Activated T-cell treated with anti-CD3 and anti-CD28 coated beads for 48 hours (primary cell): ENCODE measurements around the gene BBS12.

Experiments
- DNase-seq: peaks from one replicate; pipeline ENCODE4 v3.0.0-alpha.2; 2020; ENCODE audit warnings: low read depth

The BBS12 gene

DNA sequence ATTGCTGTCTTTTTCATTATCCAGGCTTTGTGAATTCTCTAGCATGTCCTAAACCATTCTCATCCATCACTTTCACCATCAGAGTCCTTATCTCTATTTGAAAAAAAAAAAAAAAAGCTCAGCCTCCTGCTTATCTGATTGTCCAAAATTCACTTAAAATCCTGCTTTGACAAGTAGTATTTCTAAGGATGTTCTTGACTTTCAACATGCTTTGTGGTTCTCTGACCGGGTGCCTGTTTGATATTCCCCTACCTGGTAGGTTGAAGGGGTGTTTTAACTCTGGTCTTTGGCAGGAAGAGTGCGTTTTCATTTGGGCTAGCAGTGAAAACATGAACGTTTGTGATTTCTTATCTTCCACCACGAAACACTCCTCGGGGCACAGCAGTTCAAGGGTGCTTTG, 17.3 kb upstream of the BBS12 start:
- DNase-seq = no peak

DNA sequence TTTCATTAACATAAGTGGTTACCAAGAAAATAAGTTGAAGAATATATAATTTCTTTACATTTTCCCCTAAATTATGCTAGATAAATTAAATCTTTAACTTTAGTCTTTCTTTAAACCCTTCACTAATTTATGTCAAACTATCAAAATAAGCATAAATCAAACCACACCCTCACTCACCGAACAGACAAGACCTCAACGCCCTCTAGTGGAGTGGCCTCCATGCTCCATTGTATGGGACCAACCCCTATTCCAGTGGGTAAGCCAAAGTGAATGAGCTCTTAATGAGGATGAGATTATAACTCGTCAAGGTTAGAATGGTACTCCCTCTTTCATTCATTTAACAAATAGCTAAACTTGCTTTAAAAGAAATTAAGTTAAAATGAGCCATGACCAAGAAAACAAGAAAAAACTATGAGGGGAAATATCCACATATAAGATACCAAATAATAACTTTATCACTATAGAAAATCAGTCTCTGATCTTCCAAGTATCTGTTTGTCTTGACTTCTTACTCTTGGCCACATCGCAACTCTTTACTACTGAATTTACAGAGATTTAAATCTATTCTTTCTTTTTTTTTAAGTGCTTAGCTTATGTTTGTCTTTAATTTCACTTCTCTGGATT, 15.6 kb upstream of the BBS12 start:
- DNase-seq = peak; percentile 63

DNA sequence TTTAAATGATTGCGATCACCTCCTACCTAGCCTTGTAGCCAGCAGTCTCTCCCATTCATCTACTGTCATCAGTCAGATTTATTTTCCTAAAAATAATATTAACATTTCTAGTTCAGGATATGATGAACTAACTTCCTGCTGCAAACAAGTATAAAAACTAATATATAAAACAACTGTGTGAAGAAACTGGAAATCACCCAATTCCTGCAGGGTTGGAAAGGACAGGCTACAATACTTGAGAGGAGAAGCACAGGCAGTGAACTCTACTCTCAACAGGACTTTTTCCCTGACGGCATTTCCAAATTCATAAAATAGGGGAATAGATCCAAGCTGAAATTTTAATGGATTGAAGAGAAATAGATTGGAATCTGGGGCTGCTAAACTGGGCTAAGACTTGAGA, 14.2 kb upstream of the BBS12 start:
- DNase-seq = no peak

DNA sequence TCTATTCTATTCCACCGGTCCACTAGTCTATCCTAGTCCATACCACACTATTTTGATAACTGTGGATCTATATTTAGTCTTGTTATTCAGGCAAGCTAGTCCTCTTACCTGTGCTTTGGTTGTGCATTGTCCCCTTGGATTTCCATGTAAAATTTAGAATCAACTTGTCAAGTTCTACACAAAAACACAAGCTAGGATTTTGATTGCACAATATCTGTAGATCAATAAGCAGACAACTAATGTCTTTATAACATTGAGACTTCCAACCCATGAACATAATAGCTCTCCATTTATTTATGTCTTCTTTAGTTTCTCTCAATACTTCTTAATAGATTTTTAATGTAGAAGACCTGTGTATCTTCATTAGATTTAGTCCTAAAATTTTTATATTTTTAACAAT, 10.2 kb upstream of the BBS12 start:
- DNase-seq = no peak

DNA sequence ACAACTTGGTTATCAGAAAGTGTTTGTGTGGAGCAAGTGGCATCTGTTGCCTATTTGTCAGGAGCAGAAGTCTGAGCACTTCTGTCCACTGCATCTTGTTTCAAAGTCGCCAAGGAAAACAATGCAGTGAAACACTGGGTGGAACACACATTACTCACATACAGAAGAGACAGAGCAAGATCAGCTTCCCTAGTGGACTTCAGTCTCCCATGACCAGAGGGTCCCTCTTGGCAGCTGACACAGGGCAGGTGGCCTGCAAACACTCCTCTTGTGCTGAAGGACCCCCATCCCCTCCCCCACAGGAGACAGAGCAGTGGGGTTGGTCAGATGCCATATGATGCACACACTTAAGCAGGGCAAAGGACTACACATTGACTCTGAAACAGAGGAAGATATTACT, 3.6 kb upstream of the BBS12 start:
- no peak for DNase-seq

DNA sequence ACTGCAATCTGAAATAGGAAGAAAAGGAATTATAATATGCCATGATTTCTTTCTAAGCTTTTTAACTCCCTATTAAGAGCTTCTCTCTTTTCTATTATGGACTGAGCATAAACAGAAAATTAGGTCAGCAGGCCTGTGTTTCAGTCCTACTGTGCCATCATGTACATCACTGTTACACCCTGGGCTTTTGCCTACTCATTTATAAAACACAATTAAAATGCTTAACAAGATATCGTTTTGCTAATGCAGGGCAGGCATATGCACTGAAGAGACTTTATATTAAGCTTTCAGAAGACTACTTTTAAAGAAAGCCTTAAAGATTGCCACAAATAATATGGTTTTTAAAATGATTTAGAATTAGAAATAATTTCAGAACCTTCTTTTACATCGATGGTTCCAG, 828 bp upstream of the BBS12 start:
- DNase-seq = no peak

DNA sequence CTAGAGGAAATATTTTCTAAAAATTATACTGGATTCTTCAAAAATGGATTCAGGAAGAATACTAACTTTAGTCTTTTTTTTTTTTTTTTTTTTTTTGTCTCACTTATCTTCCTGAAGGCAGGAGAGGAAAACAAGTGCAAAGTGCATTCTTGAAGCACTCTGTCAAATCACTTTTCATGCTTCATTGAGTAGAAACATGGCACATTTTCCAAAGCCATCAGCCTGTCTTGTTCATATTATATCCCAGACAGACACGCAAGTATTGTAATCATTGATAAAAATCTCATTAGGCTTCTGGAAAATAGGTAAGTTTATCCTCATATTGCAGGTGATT, 1.2 kb downstream of the BBS12 start:
- no peak for DNase-seq

DNA sequence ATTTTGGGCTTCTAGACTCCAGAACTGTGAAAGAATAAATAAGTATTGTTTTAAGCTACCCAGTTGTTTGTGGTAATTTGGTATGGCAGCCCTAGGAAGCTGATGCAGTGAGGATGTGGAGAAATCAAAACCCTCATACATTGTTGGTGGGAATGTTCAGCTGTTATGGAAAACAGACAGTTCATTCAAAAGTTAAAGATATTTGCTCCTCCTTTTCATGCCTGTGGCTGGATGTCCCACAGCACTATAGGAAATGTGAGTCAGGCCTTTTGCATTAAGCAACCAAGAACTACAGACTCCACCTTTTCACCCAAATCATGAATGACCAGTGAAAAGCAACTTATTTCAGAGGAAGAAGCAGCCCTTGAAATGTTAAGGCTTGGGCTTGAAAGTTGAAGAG, 6.7 kb downstream of the BBS12 start:
- DNase-seq = no peak

DNA sequence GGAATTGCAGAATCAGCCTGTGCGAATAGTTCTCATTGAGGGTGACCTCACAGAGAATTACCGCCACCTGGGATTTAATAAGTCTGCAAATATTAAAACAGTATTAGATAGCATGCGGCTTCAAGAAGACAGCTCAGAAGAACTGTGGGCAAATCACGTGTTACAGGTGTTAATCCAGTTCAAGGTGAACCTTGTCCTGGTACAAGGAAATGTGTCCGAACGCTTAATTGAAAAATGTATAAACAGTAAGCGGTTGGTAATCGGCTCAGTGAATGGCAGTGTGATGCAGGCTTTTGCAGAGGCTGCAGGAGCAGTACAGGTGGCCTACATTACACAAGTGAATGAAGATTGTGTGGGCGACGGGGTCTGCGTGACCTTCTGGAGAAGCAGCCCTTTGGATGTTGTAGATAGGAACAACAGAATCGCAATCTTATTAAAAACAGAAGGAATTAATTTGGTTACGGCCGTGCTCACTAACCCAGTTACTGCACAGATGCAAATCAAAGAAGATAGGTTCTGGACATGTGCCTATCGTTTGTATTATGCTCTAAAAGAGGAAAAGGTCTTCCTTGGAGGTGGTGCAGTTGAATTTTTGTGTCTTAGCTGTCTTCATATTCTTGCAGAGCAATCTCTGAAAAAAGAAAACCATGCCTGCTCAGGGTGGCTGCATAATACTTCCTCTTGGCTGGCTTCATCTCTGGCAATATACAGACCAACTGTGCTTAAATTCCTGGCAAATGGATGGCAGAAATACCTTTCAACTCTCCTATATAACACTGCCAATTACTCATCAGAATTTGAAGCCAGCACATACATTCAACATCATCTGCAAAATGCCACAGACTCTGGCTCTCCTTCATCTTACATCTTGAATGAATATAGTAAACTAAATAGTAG, 10.7 kb downstream of the BBS12 start:
- DNase-seq = no peak

DNA sequence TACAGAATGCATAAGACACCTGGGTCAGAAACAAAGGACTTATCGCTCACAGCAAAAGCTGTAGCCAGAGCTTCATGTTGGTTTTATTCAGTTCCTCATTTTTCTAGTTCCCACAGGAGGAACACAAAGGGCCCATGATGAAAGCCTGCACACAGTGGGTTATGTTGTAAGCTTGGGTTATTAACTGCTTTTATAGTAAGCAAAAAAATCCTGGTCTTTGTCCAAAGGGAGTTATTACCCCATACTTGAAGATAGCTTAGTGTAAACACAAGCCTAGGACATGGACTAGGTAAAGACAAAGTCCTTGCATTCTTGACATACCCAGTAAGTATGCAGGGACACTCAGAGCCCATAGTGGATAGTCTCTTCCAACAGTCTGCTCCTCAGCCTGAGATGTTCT, 11.7 kb downstream of the BBS12 start:
- no peak for DNase-seq

DNA sequence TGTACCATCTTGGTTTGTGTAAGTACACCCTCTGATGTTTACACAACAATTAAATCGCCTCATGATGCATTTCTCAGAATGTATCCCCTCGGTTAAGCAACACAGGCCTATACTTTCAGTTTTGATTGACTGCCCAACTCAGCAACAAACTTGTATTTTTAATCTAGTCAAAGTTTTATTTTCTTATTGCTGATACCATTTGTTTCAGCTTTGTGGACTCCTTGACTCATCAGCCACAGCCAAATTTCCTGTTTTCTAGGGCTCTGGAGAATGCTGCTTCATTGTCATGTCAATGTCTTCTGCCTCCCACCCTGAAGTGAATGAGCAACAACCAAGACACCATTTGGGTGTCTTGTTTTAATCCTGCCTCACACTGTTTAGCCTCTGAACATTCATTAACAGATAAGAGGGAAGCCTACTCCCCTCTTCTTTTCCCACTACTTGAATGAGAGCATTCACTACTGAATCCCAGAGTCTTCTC, 14.0 kb downstream of the BBS12 start:
- no peak for DNase-seq

DNA sequence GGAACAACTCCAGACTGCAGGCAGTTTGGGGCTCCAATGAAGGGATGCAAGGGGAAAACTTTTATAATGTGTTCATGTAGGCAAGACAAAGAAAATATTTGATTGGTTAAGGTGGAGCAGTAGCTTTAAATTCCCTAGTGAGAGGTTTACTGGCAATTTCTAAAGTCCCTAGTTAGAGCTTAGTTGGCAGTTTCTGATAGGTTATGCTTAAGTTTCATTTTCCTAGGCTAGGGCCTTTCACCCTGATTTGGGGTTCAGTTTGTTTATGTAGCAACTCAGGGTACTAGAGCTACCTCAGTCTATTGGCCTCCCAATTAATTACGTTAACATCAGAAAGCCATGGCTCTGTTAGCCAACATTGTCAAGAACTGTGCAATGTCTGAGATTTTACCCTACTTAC, 14.6 kb downstream of the BBS12 start:
- DNase-seq = no peak

DNA sequence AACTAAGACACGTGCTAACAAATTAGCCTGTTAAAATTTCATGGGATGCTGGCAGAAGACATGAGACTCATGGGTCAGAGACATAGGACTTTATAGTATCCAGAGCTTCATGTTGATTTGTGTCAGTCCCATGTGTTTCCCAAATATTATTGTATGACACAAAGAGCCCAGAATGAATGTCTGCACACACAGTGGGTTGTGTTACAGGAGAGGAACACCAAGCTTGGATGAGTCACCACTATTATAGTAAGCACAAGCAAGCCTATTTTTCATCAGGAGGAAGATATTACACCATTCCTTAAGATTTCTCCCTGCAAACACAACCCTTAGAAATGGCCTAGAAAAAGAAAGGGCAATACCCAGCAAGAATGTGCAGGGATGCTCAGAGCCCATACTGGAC, 15.4 kb downstream of the BBS12 start:
- no peak for DNase-seq

DNA sequence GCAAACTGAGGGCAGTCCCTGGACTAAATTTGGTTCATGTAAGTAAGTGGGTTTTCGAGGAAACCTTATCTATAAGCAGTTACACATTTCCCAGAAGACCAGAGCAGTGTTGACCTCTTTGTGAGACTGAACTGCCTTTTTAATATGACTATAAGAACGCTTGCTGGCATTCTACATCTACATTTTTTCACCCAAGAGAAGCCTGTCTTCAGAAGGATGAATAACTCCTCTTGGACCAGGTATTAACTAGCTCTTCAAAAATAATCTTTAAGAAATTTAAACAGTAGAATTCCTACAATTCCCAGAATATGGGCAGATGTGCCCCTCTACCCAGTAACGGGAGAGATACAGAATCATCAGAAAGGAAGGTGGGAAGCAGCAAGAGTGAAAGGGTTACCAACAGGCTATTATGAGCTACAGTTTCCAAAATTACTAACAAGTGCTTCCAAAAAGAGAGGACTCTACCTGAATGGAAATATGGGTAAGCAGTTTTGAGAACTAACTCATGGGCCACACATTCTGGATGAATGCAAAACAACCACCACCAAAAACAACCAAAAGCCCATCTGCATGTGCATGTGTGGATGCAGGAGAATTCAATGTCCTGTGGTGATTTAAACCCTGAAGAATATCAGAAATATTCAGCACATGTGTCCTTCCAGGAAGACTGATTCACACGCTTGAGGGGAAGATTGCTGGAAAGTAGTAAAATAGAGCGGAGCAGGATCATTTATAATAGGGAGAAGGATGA, 17.4 kb downstream of the BBS12 start:
- DNase-seq = no peak

DNA sequence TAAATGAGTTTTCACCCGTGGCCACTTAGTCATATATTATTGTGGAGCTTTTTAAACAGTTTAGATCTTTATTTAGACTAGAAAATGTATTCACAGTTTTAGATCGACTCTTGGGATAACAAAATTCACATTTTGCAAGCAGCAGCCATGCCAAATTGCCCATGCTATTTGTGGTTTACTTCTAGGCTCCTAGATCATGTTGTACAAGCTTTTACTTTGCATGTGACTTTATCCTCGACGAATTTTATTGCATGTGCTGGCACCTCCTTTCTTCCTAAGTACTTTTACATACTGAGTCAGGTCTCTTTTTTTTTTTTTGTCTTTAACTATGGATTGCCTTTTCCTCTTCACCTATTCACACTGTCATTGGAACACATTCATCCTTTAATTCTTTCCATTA, 23.2 kb downstream of the BBS12 start:
- no peak for DNase-seq

DNA sequence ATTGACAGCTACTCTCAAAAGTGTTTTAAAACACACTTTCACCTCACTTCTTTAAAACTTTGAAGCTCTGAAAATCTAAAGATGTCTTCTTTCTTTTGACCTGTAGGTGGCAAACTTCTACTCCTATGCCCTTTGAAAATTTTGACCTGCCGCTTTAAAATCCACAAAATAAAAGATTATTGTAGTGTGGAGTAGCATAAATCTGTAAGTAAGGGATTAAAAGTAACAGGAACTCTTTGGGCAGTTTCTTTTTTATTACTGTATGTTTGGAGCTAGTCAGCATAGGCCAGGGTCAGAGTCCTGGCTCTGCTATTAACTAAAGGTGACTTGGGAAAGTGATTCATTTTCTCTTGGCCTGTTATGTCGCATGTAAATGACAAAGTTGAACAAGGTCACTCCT, 25.5 kb downstream of the BBS12 start:
- DNase-seq = no peak

DNA sequence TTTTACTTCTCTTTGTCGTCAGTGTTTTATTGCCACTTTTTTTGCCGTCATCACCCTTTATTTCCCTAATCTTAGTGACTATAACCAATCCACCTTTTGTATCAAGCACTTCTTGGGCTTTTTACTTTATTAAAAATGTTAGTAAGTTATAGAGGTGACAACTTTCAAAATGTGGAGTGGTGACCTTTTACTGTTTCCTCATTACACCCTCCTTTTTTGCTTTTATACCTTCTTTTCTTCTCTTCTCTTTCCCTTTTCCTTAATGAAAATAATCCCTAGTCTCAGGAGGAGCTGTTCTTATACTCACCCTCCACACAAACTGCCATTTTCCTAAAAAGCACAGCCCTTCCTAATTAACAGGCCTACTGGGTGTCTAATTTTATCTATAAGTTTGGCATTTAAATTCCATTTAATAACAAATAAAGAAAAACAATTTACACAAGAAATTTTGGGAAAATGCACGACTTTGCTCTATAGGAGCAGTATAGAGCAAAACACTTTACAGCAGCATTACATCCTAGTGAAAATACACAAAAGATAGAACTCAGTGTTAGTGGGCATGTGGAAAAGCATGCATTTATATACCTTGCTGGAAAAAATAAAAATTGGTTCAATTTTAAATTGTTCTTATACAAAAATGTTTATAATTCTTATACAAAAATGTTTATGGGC, 27.3 kb downstream of the BBS12 start:
- no peak for DNase-seq

DNA sequence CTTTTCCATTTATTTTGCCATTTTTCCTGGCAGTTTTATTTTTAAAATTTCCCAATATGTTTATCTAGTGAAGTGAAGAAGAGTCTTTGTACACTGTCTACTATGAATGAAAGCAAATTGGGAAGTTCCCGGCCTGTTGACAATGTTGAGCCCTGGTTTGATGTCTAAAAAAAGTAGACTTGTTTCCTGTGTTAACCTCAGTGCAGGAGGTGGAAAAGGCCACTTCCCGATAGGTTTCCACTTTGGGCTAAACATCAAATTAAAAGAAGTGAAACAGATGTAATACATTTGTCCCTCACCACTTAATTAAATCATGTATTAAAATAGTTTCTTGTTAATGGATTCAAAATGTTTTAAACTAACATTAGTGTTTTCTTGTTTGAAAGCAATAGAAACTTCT, 30.0 kb downstream of the BBS12 start:
- DNase-seq = no peak

DNA sequence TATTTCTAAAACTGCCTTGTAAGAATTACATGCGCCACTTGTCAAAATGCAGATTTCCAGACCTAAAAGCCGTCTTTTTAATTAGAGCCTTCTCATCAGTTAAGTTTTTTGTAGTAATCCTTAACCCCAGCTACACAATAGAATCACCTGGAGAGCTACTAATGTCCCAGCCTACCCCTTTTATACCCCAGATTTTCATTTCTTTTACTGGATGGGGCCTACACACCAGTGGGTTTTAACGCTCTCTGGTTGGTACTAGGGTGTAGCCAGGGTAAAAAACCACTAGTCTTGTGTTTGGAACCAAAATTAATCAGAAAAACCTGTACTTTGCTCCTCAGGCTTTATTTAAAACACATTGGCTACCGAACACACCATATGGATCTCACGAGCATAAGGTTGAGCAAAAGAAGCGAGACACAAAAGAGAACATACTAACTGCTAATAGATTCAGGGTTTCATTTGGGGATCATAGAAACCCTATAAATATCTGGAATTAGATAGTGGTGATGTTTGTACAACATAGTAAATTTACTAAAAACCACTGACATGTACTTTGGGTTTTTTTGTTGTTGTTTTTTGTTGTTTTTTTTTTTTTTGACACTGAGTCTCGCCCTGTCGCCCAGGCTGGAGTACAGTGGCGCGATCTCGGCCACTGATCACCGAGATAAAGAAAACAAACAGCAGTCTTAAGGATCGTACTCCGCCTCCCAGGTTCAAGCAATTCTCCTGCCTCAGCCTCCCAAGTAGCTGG, 30.6 kb downstream of the BBS12 start:
- no peak for DNase-seq

DNA sequence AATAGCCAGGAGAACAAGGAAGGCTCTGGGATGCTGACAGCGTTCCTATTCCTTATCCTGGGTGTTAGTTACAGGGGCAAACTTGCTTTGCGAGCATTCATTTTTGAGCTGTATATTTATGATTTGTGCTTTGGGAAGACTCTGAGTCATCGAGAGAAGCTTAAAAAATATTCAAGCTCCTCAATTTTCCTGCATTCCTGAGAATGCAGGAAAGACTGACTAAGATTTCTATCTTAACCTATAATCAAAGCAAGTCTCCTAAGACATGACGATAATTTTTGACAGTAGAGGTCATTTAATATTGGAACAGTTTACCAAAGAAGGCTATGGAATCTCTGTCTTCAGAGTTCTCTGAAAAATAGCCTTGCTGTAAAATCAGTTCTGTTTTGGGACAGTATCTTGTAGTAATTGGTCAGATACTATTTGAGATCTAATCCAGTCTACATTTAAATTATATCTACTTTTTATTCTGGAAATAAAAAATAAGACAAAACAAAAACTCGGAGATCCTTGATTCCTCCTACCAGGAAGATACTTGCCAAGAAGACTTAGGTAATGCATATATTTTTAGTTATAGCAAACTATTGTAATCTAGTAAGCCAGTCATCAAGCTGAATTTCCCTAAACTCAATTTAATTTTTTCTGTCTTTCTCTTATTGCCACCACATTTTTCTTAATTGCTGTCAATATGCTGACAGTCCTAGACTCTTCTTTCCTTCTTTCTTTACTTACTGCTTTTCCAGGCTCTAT, 31.7 kb downstream of the BBS12 start:
- DNase-seq = no peak

DNA sequence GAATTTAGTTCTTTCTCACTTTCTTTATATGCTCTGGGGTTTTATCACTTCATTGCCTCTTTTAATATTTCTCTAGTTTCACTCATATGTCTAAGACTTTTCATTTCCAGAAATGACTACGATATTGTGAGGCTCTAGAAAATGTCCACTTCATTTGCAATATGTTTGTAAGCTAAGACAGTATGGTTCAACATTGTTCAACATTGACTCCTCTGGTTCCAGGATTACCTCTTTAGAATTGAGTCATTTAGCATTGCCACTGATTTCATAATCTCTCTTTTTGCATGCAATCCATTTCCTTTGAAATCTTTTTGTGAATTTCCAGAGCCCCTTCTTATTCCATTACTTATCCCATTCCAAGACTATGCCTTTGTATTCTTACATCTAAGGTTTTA, 32.3 kb downstream of the BBS12 start:
- no peak for DNase-seq
